Astrocyte (in vitro differentiated cells and primary cell): ENCODE measurements around the gene RUNX1. TPM values are rescaled to one million over a fixed set of nuclear protein-coding genes. Genes with fewer than 3 reads are reported as not detected.

Source experiments
- DNase-seq: peaks from one replicate; pipeline ENCODE4 v3.0.0-alpha.2; 2010; ENCODE audit warnings: low read depth
- FAIRE-seq: peaks from 2 replicates; lab custom pipeline; 2011; peaks lifted over from hg19 to GRCh38; lab: Jason Lieb, UNC
- H2AFZ ChIP-seq: 2 replicates; pipeline ENCODE4 v1.6.0; 2012; ENCODE audit warnings: low read depth, low read length, inconsistent platforms
- H3K27ac ChIP-seq: 2 replicates; pipeline ENCODE4 v1.5.1; 2011; ENCODE audit warnings: low read depth, low read length, inconsistent platforms
- H3K27me3 ChIP-seq: 2 replicates; pipeline ENCODE4 v1.6.0; 2011; ENCODE audit warnings: low read length, inconsistent platforms; ENCODE audit not compliant: insufficient read depth
- H3K36me3 ChIP-seq: 2 replicates; pipeline ENCODE4 v1.5.1; 2011; ENCODE audit warnings: low read length, inconsistent platforms; ENCODE audit not compliant: insufficient read depth
- H3K4me1 ChIP-seq: 2 replicates; pipeline ENCODE4 v1.5.1; 2011; ENCODE audit warnings: low read length, inconsistent platforms; ENCODE audit not compliant: insufficient read depth
- H3K4me2 ChIP-seq: 2 replicates; pipeline ENCODE4 v1.6.0; 2012; ENCODE audit warnings: low read length, inconsistent platforms
- H3K4me3 ChIP-seq: 2 replicates; pipeline ENCODE4 v1.5.1; 2011; ENCODE audit warnings: low read depth, mild to moderate bottlenecking, low read length, inconsistent platforms; ENCODE audit not compliant: insufficient read depth
- H3K79me2 ChIP-seq: 2 replicates; pipeline ENCODE4 v1.6.0; 2012; ENCODE audit warnings: mild to moderate bottlenecking, low read length, inconsistent platforms; ENCODE audit not compliant: insufficient read depth
- H3K9ac ChIP-seq: 2 replicates; pipeline ENCODE4 v1.6.0; 2012; ENCODE audit warnings: mild to moderate bottlenecking, low read length, inconsistent platforms
- H3K9me3 ChIP-seq: 2 replicates; pipeline ENCODE4 v1.5.1; 2012; ENCODE audit warnings: low read depth, mild to moderate bottlenecking, low read length, inconsistent platforms; ENCODE audit not compliant: insufficient read depth
- H4K20me1 ChIP-seq: 2 replicates; pipeline ENCODE4 v1.6.0; 2012; ENCODE audit warnings: low read length, inconsistent platforms; ENCODE audit not compliant: insufficient read depth
- H3K27ac Mint-ChIP-seq: one replicate; pipeline ENCODE4 v1.8.0; 2021; ENCODE audit warnings: mild to moderate bottlenecking, mixed read lengths; ENCODE audit not compliant: unreplicated experiment
- H3K27me3 Mint-ChIP-seq: one replicate; pipeline ENCODE4 v1.8.0; 2021; ENCODE audit warnings: low read depth, mixed read lengths; ENCODE audit not compliant: unreplicated experiment
- H3K36me3 Mint-ChIP-seq: one replicate; pipeline ENCODE4 v1.8.0; 2021; ENCODE audit warnings: low read depth, mixed read lengths; ENCODE audit not compliant: unreplicated experiment
- H3K4me1 Mint-ChIP-seq: one replicate; pipeline ENCODE4 v1.8.0; 2021; ENCODE audit warnings: low read depth, mixed read lengths; ENCODE audit not compliant: unreplicated experiment
- H3K4me3 Mint-ChIP-seq: one replicate; pipeline ENCODE4 v1.8.0; 2021; ENCODE audit warnings: mild to moderate bottlenecking, moderate library complexity, mixed read lengths; ENCODE audit not compliant: unreplicated experiment
- H3K9me3 Mint-ChIP-seq: one replicate; pipeline ENCODE4 v1.8.0; 2021; ENCODE audit warnings: mild to moderate bottlenecking, mixed read lengths; ENCODE audit not compliant: unreplicated experiment
- CTCF ChIP-seq: IDR thresholded peaks from 2 replicates; pipeline ENCODE4 v1.5.1; 2011; ENCODE audit warnings: low read depth, mild to moderate bottlenecking, inconsistent platforms, low read length, moderate library complexity; ENCODE audit not compliant: insufficient read depth
- EZH2 ChIP-seq: IDR thresholded peaks from 2 replicates; pipeline ENCODE4 v1.6.1; 2012; ENCODE audit warnings: mild to moderate bottlenecking, low read length, inconsistent platforms; ENCODE audit not compliant: insufficient read depth
- total RNA-seq: library from RNA; stranded (reverse); gene quantifications from 2 replicates; pipeline ENCODE4 v1.2.1, GENCODE V29; 2021

The RUNX1 gene
- total RNA-seq, 1 donor from 2014 or later = 84.6 TPM

GRCh38 chr21:34942911-34943310, 106.2 kb downstream of the RUNX1 start:
- Mint-ChIP-seq H3K36me3 (peaks cover 4% of the 10 kb centered on the region), H3K9me3 (peaks cover 3% of the 10 kb centered on the region), H3K4me1 (peaks cover 40% of the 10 kb centered on the region), H3K4me3 (no peak overlapping the region), H3K27me3 (no peaks in the 10 kb centered on the region), H3K27ac (no peak overlapping the region)
- no peak for TF ChIP-seq EZH2
- no peak for TF ChIP-seq CTCF
- Histone ChIP-seq H3K4me3 (no peak overlapping the region), H4K20me1 (no peaks in the 10 kb centered on the region), H3K27ac (no peak overlapping the region), H3K4me2 (no peak overlapping the region), H3K9me3 (no peaks in the 10 kb centered on the region), H3K9ac (no peak overlapping the region), H3K79me2 (no peaks in the 10 kb centered on the region), H3K4me1 (peaks cover 15% of the 10 kb centered on the region), H2AFZ (no peak overlapping the region), H3K27me3 (no peaks in the 10 kb centered on the region), H3K36me3 (no peaks in the 10 kb centered on the region)
- FAIRE-seq (no peak), DNase-seq (no peak)

- Histone ChIP-seq H3K79me2 (no peaks in the 10 kb centered on the region), H3K9ac (no peak overlapping the region), H3K4me3 (no peak overlapping the region), H3K4me1 (peaks cover 33% of the 10 kb centered on the region), H4K20me1 (no peaks in the 10 kb centered on the region), H3K27me3 (no peaks in the 10 kb centered on the region), H3K9me3 (no peaks in the 10 kb centered on the region), H3K4me2 (no peak overlapping the region), H2AFZ (no peak overlapping the region), H3K36me3 (no peaks in the 10 kb centered on the region), H3K27ac (no peak overlapping the region)
- H3K27me3 Mint-ChIP-seq = no peaks in the 10 kb centered on the region
- no peak for FAIRE-seq
- TF ChIP-seq CTCF = no peak
- TF ChIP-seq EZH2 = no peak
- H3K4me3 Mint-ChIP-seq = no peak overlapping the region
- peaks cover 4% of the 10 kb centered on the region for H3K36me3 Mint-ChIP-seq
- H3K9me3 Mint-ChIP-seq = peaks cover 3% of the 10 kb centered on the region
- H3K4me1 Mint-ChIP-seq = peaks cover 50% of the 10 kb centered on the region
- no peak overlapping the region for H3K27ac Mint-ChIP-seq
- DNase-seq = no peak
These were observed 107.9 kb downstream of the RUNX1 start for GRCh38 chr21:34941162-34941561.

- peak overlapping the region; percentile 76 for H3K27ac ChIP-seq
- H3K4me3 Mint-ChIP-seq = no peak overlapping the region
- no peak overlapping the region for H3K4me3 ChIP-seq
- peaks cover 42% of the 10 kb centered on the region for H3K4me1 ChIP-seq
- no peaks in the 10 kb centered on the region for H3K79me2 ChIP-seq
- H3K27me3 Mint-ChIP-seq = no peaks in the 10 kb centered on the region
- no peak for TF ChIP-seq EZH2
- no peak for TF ChIP-seq CTCF
- no peaks in the 10 kb centered on the region for H3K9me3 Mint-ChIP-seq
- H3K9ac ChIP-seq = no peak overlapping the region
- H4K20me1 ChIP-seq = no peaks in the 10 kb centered on the region
- H3K4me1 Mint-ChIP-seq = peaks cover 58% of the 10 kb centered on the region
- H3K36me3 ChIP-seq = no peaks in the 10 kb centered on the region
- H3K9me3 ChIP-seq = no peaks in the 10 kb centered on the region
- no peaks in the 10 kb centered on the region for H3K27me3 ChIP-seq
- no peak overlapping the region for H3K4me2 ChIP-seq
- FAIRE-seq = no peak
- H3K36me3 Mint-ChIP-seq = no peaks in the 10 kb centered on the region
- DNase-seq = no peak
- peak overlapping the region; percentile 82 for H3K27ac Mint-ChIP-seq
- no peak overlapping the region for H2AFZ ChIP-seq
These were observed 109.3 kb downstream of the RUNX1 start for GRCh38 chr21:34939673-34940331.
